ENCODE results near the gene KCTD17. TPM values are rescaled to one million over a fixed set of nuclear protein-coding genes. Genes with fewer than 3 reads are reported as not detected.

The KCTD17 gene
- total RNA-seq, 1 experiment from 2014 or later = 39.1 TPM

- Histone ChIP-seq H3K27me3 (replicated peaks; ENCODE audit: insufficient read depth, low read depth, low read length, poor library complexity) (no peaks in the 10 kb centered on the region), H3K36me3 (ENCODE audit: insufficient read depth, low read length, poor library complexity, severe bottlenecking) (peaks cover 18% of the 10 kb centered on the region), H3K4me3 (ENCODE audit: low read depth, low read length, poor library complexity, severe bottlenecking) (no peak overlapping the region), H3K9me3 (ENCODE audit: low read depth, low read length, poor library complexity, severe bottlenecking) (no peaks in the 10 kb centered on the region), H3K4me1 (ENCODE audit: insufficient read depth, low read length, poor library complexity, severe bottlenecking) (peaks cover 7% of the 10 kb centered on the region), H3K27ac (ENCODE audit: low read depth, low read length, poor library complexity, severe bottlenecking) (peak overlapping the region; percentile 25)
- ChIA-PET POLR2A (ENCODE audit: low non-redundant PET) (no interaction called here), CTCF (interaction anchor here (0.6 kb wide), 1 partner anchor 520 kb away, joined by 4 read pairs; no protein-coding TSS in a partner anchor)
- TF ChIP-seq CTCF (conservative IDR thresholded peaks at IDR 0.05; ENCODE audit: low read depth, low read length) = no peak
- TF ChIP-seq EZH2 (IDR thresholded peaks at IDR 0.05; ENCODE audit: borderline replicate concordance, low read depth, low read length, poor library complexity, severe bottlenecking) = no peak
- BruUV-seq (replicated peaks) = no TSS peak
- DNase-seq (ENCODE audit: low spot score) = no peak
- intact Hi-C loops (cut with micrococcal nuclease; ENCODE audit: unreplicated experiment) = no loop called here
Observed at GRCh38 chr22:37032134-37032534, 19.4 kb upstream of the KCTD17 start.

- no peaks in the 10 kb centered on the region for H3K27me3 ChIP-seq (replicated peaks; ENCODE audit: insufficient read depth, low read depth, low read length, poor library complexity)
- DNase-seq (ENCODE audit: low spot score) = no peak
- ChIA-PET CTCF (no interaction called here), POLR2A (ENCODE audit: low non-redundant PET) (no interaction called here)
- H3K27ac ChIP-seq (ENCODE audit: low read depth, low read length, poor library complexity, severe bottlenecking) = peak overlapping the region; percentile 25
- BruUV-seq (replicated peaks) = no TSS peak
- peaks cover 12% of the 10 kb centered on the region for H3K36me3 ChIP-seq (ENCODE audit: insufficient read depth, low read length, poor library complexity, severe bottlenecking)
- TF ChIP-seq CTCF (conservative IDR thresholded peaks at IDR 0.05; ENCODE audit: low read depth, low read length) (no peak), EZH2 (IDR thresholded peaks at IDR 0.05; ENCODE audit: borderline replicate concordance, low read depth, low read length, poor library complexity, severe bottlenecking) (no peak)
- H3K4me3 ChIP-seq (ENCODE audit: low read depth, low read length, poor library complexity, severe bottlenecking) = no peak overlapping the region
- no peaks in the 10 kb centered on the region for H3K9me3 ChIP-seq (ENCODE audit: low read depth, low read length, poor library complexity, severe bottlenecking)
- peaks cover 7% of the 10 kb centered on the region for H3K4me1 ChIP-seq (ENCODE audit: insufficient read depth, low read length, poor library complexity, severe bottlenecking)
- intact Hi-C loops (cut with micrococcal nuclease; ENCODE audit: unreplicated experiment) = no loop called here
Observed at GRCh38 chr22:37032535-37033460, 18.7 kb upstream of the KCTD17 start.

- CTCF ChIA-PET = no interaction called here
Observed at GRCh38 chr22:37033605-37034430, 17.7 kb upstream of the KCTD17 start.

More at GRCh38 chr22:37033605-37034430, 17.7 kb upstream of the KCTD17 start:
- Histone ChIP-seq H3K4me3 (ENCODE audit: low read depth, low read length, poor library complexity, severe bottlenecking) (no peak overlapping the region), H3K27ac (ENCODE audit: low read depth, low read length, poor library complexity, severe bottlenecking) (no peak overlapping the region), H3K9me3 (ENCODE audit: low read depth, low read length, poor library complexity, severe bottlenecking) (no peaks in the 10 kb centered on the region), H3K4me1 (ENCODE audit: insufficient read depth, low read length, poor library complexity, severe bottlenecking) (peaks cover 7% of the 10 kb centered on the region), H3K27me3 (replicated peaks; ENCODE audit: insufficient read depth, low read depth, low read length, poor library complexity) (no peaks in the 10 kb centered on the region), H3K36me3 (ENCODE audit: insufficient read depth, low read length, poor library complexity, severe bottlenecking) (peaks cover 9% of the 10 kb centered on the region)
- POLR2A ChIA-PET (ENCODE audit: low non-redundant PET) = no interaction called here
- no peak for DNase-seq (ENCODE audit: low spot score)
- BruUV-seq (replicated peaks) = no TSS peak
- intact Hi-C loops (cut with micrococcal nuclease; ENCODE audit: unreplicated experiment) = no loop called here
- TF ChIP-seq CTCF (conservative IDR thresholded peaks at IDR 0.05; ENCODE audit: low read depth, low read length) (no peak), EZH2 (IDR thresholded peaks at IDR 0.05; ENCODE audit: borderline replicate concordance, low read depth, low read length, poor library complexity, severe bottlenecking) (no peak)

Data from A673 (cell line).